ENCODE measurements around the gene KLF15. TPM values are rescaled to one million over a fixed set of nuclear protein-coding genes. Genes with fewer than 3 reads are reported as not detected.

Gene KLF15
- total RNA-seq, 1 experiment from 2014 or later, result 14.7 TPM

DNA sequence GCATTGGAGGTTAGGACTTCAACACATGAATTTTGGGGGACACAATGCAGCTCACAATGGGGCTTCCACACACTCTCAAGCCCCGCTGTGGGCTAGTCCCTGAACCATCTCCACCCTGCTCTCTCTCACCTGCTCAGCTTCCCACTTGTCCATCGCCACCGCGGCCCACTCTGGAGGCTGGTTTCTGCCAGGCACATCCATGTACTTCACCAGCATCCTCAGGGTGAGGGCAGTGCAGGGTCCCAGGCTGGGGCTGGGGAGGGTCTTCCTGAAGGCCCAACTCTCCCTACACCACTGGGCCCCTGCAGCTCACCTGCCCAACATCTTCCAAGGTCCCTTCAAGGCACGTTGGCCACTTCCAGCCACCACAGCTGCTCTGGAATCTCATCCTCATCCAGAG, 46.4 kb downstream of the KLF15 start:
- no peaks in the 10 kb centered on the region; the same call in 1 of the 2 replicates for H3K27me3 Mint-ChIP-seq (ENCODE audit: low read depth)
- H3K27ac Mint-ChIP-seq, result no peak overlapping the region
- ATAC-seq (no peak), DNase-seq (ENCODE audit: low spot score) (no peak)
- H3K4me1 Mint-ChIP-seq, result peaks cover 9% of the 10 kb centered on the region
- H3K9me3 Mint-ChIP-seq, result peaks cover 15% of the 10 kb centered on the region
- POLR2A ChIA-PET, result no interaction called here
- CTCF ChIA-PET, result interaction anchor here (1.4 kb wide), 1 partner anchor 38 kb away, joined by 3 read pairs; no protein-coding TSS in a partner anchor
- H3K36me3 Mint-ChIP-seq, result peaks cover 10% of the 10 kb centered on the region; the same call in 1 of the 2 replicates
- no peak overlapping the region for H3K4me3 Mint-ChIP-seq
- TF ChIP-seq MXD4 (CRISPR knock-in tag; IDR thresholded peaks at IDR 0.05; ENCODE audit: borderline replicate concordance) (no peak), NFATC4 (CRISPR knock-in tag; IDR thresholded peaks at IDR 0.05) (no peak), TCF7 (CRISPR knock-in tag; IDR thresholded peaks at IDR 0.05; ENCODE audit: low read depth) (no peak), IRF2 (CRISPR knock-in tag; IDR thresholded peaks at IDR 0.05; ENCODE audit: borderline replicate concordance, low read depth) (no peak), RORB (CRISPR knock-in tag; IDR thresholded peaks at IDR 0.05) (no peak), PREB (CRISPR knock-in tag; IDR thresholded peaks at IDR 0.05; ENCODE audit: borderline replicate concordance) (no peak), NR1H2 (CRISPR knock-in tag; IDR thresholded peaks at IDR 0.05) (no peak), ZNF423 (CRISPR knock-in tag; IDR thresholded peaks at IDR 0.05) (no peak), GABPB1 (CRISPR knock-in tag; IDR thresholded peaks at IDR 0.05) (no peak), CREM (CRISPR knock-in tag; IDR thresholded peaks at IDR 0.05) (no peak), NFE2L1 (CRISPR knock-in tag; IDR thresholded peaks at IDR 0.05) (no peak)
- TF ChIP-seq, protein P1, sequence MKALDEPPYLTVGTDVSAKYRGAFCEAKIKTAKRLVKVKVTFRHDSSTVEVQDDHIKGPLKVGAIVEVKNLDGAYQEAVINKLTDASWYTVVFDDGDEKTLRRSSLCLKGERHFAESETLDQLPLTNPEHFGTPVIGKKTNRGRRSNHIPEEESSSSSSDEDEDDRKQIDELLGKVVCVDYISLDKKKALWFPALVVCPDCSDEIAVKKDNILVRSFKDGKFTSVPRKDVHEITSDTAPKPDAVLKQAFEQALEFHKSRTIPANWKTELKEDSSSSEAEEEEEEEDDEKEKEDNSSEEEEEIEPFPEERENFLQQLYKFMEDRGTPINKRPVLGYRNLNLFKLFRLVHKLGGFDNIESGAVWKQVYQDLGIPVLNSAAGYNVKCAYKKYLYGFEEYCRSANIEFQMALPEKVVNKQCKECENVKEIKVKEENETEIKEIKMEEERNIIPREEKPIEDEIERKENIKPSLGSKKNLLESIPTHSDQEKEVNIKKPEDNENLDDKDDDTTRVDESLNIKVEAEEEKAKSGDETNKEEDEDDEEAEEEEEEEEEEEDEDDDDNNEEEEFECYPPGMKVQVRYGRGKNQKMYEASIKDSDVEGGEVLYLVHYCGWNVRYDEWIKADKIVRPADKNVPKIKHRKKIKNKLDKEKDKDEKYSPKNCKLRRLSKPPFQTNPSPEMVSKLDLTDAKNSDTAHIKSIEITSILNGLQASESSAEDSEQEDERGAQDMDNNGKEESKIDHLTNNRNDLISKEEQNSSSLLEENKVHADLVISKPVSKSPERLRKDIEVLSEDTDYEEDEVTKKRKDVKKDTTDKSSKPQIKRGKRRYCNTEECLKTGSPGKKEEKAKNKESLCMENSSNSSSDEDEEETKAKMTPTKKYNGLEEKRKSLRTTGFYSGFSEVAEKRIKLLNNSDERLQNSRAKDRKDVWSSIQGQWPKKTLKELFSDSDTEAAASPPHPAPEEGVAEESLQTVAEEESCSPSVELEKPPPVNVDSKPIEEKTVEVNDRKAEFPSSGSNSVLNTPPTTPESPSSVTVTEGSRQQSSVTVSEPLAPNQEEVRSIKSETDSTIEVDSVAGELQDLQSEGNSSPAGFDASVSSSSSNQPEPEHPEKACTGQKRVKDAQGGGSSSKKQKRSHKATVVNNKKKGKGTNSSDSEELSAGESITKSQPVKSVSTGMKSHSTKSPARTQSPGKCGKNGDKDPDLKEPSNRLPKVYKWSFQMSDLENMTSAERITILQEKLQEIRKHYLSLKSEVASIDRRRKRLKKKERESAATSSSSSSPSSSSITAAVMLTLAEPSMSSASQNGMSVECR (CRISPR knock-in tag; IDR thresholded peaks at IDR 0.05; ENCODE audit: borderline replicate concordance), result no peak
- TF ChIP-seq, protein P2, sequence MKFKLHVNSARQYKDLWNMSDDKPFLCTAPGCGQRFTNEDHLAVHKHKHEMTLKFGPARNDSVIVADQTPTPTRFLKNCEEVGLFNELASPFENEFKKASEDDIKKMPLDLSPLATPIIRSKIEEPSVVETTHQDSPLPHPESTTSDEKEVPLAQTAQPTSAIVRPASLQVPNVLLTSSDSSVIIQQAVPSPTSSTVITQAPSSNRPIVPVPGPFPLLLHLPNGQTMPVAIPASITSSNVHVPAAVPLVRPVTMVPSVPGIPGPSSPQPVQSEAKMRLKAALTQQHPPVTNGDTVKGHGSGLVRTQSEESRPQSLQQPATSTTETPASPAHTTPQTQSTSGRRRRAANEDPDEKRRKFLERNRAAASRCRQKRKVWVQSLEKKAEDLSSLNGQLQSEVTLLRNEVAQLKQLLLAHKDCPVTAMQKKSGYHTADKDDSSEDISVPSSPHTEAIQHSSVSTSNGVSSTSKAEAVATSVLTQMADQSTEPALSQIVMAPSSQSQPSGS (CRISPR knock-in tag; IDR thresholded peaks at IDR 0.05; ENCODE audit: borderline replicate concordance, low read depth), result no peak
- TF ChIP-seq, protein P3, sequence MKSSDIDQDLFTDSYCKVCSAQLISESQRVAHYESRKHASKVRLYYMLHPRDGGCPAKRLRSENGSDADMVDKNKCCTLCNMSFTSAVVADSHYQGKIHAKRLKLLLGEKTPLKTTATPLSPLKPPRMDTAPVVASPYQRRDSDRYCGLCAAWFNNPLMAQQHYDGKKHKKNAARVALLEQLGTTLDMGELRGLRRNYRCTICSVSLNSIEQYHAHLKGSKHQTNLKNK (CRISPR knock-in tag; IDR thresholded peaks at IDR 0.05), result no peak
- TF ChIP-seq, protein P4, sequence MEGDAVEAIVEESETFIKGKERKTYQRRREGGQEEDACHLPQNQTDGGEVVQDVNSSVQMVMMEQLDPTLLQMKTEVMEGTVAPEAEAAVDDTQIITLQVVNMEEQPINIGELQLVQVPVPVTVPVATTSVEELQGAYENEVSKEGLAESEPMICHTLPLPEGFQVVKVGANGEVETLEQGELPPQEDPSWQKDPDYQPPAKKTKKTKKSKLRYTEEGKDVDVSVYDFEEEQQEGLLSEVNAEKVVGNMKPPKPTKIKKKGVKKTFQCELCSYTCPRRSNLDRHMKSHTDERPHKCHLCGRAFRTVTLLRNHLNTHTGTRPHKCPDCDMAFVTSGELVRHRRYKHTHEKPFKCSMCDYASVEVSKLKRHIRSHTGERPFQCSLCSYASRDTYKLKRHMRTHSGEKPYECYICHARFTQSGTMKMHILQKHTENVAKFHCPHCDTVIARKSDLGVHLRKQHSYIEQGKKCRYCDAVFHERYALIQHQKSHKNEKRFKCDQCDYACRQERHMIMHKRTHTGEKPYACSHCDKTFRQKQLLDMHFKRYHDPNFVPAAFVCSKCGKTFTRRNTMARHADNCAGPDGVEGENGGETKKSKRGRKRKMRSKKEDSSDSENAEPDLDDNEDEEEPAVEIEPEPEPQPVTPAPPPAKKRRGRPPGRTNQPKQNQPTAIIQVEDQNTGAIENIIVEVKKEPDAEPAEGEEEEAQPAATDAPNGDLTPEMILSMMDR (IDR thresholded peaks at IDR 0.05), result no peak

- no peak overlapping the region for H3K27ac Mint-ChIP-seq
- H3K9me3 Mint-ChIP-seq, result peaks cover 22% of the 10 kb centered on the region
- DNase-seq (ENCODE audit: low spot score) (no peak), ATAC-seq (no peak)
- no peaks in the 10 kb centered on the region; the same call in 1 of the 2 replicates for H3K27me3 Mint-ChIP-seq (ENCODE audit: low read depth)
- CTCF ChIA-PET, result interaction anchor here (1.4 kb wide), 1 partner anchor 39 kb away, joined by 3 read pairs; no protein-coding TSS in a partner anchor
- POLR2A ChIA-PET, result no interaction called here
- peaks cover 10% of the 10 kb centered on the region; the same call in 1 of the 2 replicates for H3K36me3 Mint-ChIP-seq
- H3K4me3 Mint-ChIP-seq, result no peak overlapping the region
- H3K4me1 Mint-ChIP-seq, result peaks cover 2% of the 10 kb centered on the region
- TF ChIP-seq ZNF121 (CRISPR knock-in tag; IDR thresholded peaks at IDR 0.05), result no peak
- no peak for TF ChIP-seq STAT6 (CRISPR knock-in tag; conservative IDR thresholded peaks at IDR 0.05; ENCODE audit: low read depth)
- no peak for TF ChIP-seq HMGXB4 (CRISPR knock-in tag; IDR thresholded peaks at IDR 0.05)
Measured at GRCh38 chr3:126309861-126310655, 47.1 kb downstream of the KLF15 start.

Measured in WTC11 (cell line).